ENCODE data around the gene FARP2. TPM values are rescaled to one million over a fixed set of nuclear protein-coding genes. Genes with fewer than 3 reads are reported as not detected.

Gene FARP2
- total and polyA plus RNA-seq, 4 donors: 5.8 to 30.9 (median 14.3) TPM

- TF ChIP-seq, protein P1, sequence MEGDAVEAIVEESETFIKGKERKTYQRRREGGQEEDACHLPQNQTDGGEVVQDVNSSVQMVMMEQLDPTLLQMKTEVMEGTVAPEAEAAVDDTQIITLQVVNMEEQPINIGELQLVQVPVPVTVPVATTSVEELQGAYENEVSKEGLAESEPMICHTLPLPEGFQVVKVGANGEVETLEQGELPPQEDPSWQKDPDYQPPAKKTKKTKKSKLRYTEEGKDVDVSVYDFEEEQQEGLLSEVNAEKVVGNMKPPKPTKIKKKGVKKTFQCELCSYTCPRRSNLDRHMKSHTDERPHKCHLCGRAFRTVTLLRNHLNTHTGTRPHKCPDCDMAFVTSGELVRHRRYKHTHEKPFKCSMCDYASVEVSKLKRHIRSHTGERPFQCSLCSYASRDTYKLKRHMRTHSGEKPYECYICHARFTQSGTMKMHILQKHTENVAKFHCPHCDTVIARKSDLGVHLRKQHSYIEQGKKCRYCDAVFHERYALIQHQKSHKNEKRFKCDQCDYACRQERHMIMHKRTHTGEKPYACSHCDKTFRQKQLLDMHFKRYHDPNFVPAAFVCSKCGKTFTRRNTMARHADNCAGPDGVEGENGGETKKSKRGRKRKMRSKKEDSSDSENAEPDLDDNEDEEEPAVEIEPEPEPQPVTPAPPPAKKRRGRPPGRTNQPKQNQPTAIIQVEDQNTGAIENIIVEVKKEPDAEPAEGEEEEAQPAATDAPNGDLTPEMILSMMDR (IDR thresholded peaks at IDR 0.05; ENCODE audit: low read depth, low read length, missing input control): no peak
- TF ChIP-seq FOXA2 (IDR thresholded peaks at IDR 0.05) (no peak), HNF4G (IDR thresholded peaks at IDR 0.05) (no peak), HNF4A (conservative IDR thresholded peaks at IDR 0.05) (no peak)
These were observed 143.9 kb downstream of the FARP2 start (continued) for GRCh38 chr2:241500016-241500415.

- H3K27me3 ChIP-seq (ENCODE audit: control insufficient read depth in 4 of 4, insufficient read depth in 4 of 4, low read length in 3 of 4): no peaks in the 10 kb centered on the region
- no peak overlapping the region for H3K27ac ChIP-seq (ENCODE audit: low read depth in 1 of 2, low read length in 2 of 2)
- peaks cover 6 to 36% (median 7%) of the 10 kb centered on the region in 4 donors for H3K36me3 ChIP-seq (ENCODE audit: control insufficient read depth in 4 of 4, insufficient read depth in 3 of 4, low read depth in 1 of 4, low read length in 3 of 4)
- TF ChIP-seq FOXA1 (IDR thresholded peaks at IDR 0.05) (no peak), GABPA (IDR thresholded peaks at IDR 0.05 in 1 of 2, conservative IDR thresholded peaks at IDR 0.05 in 1 of 2) (no peak), EGR1 (IDR thresholded peaks at IDR 0.05; ENCODE audit: low read depth in 2 of 2) (no peak)
- 94% methylated on average over 12 of the region's 12 CpGs for WGBS
- no peaks in the 10 kb centered on the region for H3K9me3 ChIP-seq (ENCODE audit: control insufficient read depth in 4 of 4, low read length in 3 of 4)
- no peak overlapping the region for H3K9ac ChIP-seq (ENCODE audit: low read depth in 1 of 2, low read length in 2 of 2)
- peaks cover 0 to 4% (median 0%) of the 10 kb centered on the region in 4 donors for H3K4me1 ChIP-seq (ENCODE audit: control insufficient read depth in 4 of 4, insufficient read depth in 4 of 4, low read length in 3 of 4)
- H3K4me3 ChIP-seq (ENCODE audit: low read depth in 1 of 3, low read length in 3 of 3): no peak overlapping the region
- no peak for DNase-seq (ENCODE audit: low spot score)
These were observed 144.4 kb downstream of the FARP2 start for GRCh38 chr2:241500431-241500975.

GRCh38 chr2:241501099-241501541, 145.0 kb downstream of the FARP2 start:
- no peak overlapping the region for H3K4me3 ChIP-seq (ENCODE audit: low read depth in 1 of 3, low read length in 3 of 3)
- no peak for DNase-seq (ENCODE audit: low spot score)
- TF ChIP-seq GABPA (IDR thresholded peaks at IDR 0.05 in 1 of 2, conservative IDR thresholded peaks at IDR 0.05 in 1 of 2) (no peak), JUND (IDR thresholded peaks at IDR 0.05) (no peak), SP1 (IDR thresholded peaks at IDR 0.05) (no peak), NR2F2 (IDR thresholded peaks at IDR 0.05) (no peak), EGR1 (IDR thresholded peaks at IDR 0.05; ENCODE audit: low read depth in 2 of 2) (no peak), RAD21 (IDR thresholded peaks at IDR 0.05) (no peak), HNF4A (conservative IDR thresholded peaks at IDR 0.05) (no peak)
- TF ChIP-seq, protein P2, sequence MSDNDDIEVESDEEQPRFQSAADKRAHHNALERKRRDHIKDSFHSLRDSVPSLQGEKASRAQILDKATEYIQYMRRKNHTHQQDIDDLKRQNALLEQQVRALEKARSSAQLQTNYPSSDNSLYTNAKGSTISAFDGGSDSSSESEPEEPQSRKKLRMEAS (IDR thresholded peaks at IDR 0.05): no peak
- TF ChIP-seq, protein P1 (IDR thresholded peaks at IDR 0.05; ENCODE audit: low read depth, low read length, missing input control): no peak
- TF ChIP-seq, protein P3, sequence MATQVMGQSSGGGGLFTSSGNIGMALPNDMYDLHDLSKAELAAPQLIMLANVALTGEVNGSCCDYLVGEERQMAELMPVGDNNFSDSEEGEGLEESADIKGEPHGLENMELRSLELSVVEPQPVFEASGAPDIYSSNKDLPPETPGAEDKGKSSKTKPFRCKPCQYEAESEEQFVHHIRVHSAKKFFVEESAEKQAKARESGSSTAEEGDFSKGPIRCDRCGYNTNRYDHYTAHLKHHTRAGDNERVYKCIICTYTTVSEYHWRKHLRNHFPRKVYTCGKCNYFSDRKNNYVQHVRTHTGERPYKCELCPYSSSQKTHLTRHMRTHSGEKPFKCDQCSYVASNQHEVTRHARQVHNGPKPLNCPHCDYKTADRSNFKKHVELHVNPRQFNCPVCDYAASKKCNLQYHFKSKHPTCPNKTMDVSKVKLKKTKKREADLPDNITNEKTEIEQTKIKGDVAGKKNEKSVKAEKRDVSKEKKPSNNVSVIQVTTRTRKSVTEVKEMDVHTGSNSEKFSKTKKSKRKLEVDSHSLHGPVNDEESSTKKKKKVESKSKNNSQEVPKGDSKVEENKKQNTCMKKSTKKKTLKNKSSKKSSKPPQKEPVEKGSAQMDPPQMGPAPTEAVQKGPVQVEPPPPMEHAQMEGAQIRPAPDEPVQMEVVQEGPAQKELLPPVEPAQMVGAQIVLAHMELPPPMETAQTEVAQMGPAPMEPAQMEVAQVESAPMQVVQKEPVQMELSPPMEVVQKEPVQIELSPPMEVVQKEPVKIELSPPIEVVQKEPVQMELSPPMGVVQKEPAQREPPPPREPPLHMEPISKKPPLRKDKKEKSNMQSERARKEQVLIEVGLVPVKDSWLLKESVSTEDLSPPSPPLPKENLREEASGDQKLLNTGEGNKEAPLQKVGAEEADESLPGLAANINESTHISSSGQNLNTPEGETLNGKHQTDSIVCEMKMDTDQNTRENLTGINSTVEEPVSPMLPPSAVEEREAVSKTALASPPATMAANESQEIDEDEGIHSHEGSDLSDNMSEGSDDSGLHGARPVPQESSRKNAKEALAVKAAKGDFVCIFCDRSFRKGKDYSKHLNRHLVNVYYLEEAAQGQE (IDR thresholded peaks at IDR 0.05): no peak
- H3K4me1 ChIP-seq (ENCODE audit: control insufficient read depth in 4 of 4, insufficient read depth in 4 of 4, low read length in 3 of 4): peaks cover 0 to 6% (median under 1%) of the 10 kb centered on the region in 4 donors
- no peaks in the 10 kb centered on the region for H3K9me3 ChIP-seq (ENCODE audit: control insufficient read depth in 4 of 4, low read length in 3 of 4)
- no peak overlapping the region for H3K9ac ChIP-seq (ENCODE audit: low read depth in 1 of 2, low read length in 2 of 2)
- no peak overlapping the region for H3K27ac ChIP-seq (ENCODE audit: low read depth in 1 of 2, low read length in 2 of 2)
- 98% methylated on average over 12 of the region's 12 CpGs for WGBS
- H3K36me3 ChIP-seq (ENCODE audit: control insufficient read depth in 4 of 4, insufficient read depth in 3 of 4, low read depth in 1 of 4, low read length in 3 of 4): peaks cover 5 to 30% (median 6%) of the 10 kb centered on the region in 4 donors
- no peaks in the 10 kb centered on the region for H3K27me3 ChIP-seq (ENCODE audit: control insufficient read depth in 4 of 4, insufficient read depth in 4 of 4, low read length in 3 of 4)

Data from liver (tissue), 9 donors.